HepG2 (cell line): ENCODE measurements around the gene SORBS2. TPM values are rescaled to one million over a fixed set of nuclear protein-coding genes. Genes with fewer than 3 reads are reported as not detected.

ENCODE experiments used
- HIC2 ChIP-seq: sonication (generic); formaldehyde crosslinking; IDR thresholded peaks from 2 replicates; pipeline ENCODE4 v1.9.0; 2022; ENCODE audit warnings: low read depth, missing genetic modification reagents
- ZNF318 ChIP-seq: sonication (generic); formaldehyde crosslinking; IDR thresholded peaks from 2 replicates; pipeline ENCODE4 v1.4.0; 2020; ENCODE audit warnings: mild to moderate bottlenecking, missing genetic modification reagents
- polyA plus RNA-seq, 8 experiments: library from polyadenylated mRNA; depleted of rRNA in 3 of 8; stranded (reverse) in 7 of 8; unstranded in 1 of 8; fragments of >200 nt; fragmentation: Illumina TruSeq in 4 of 8; extraction: Trizol in 4 of 8; gene quantifications; 2 replicates each; pipeline versions ENCODE4 v1.2.1 to v1.2.3, GENCODE V29; 2011 to 2016; ENCODE audit warnings: low read depth in 4 of 8, missing spikeins in 1 of 8, mixed read lengths in 1 of 8; ENCODE audit not compliant: insufficient read depth in 1 of 8
- total RNA-seq, 5 experiments: library from RNA; depleted of rRNA; stranded (reverse); fragments of >200 nt; fragmentation: Illumina TruSeq; extraction: Trizol; gene quantifications; 2 replicates each; pipeline ENCODE4 v1.2.3, GENCODE V29; 2016; ENCODE audit warnings: low read depth in 1 of 5

The SORBS2 gene
- total and polyA plus RNA-seq, 2 of the 13 experiments (the other 11 are each of a cell fraction or from before 2014, with no cell fraction given), result 25.0 to 80.5 TPM

- TF ChIP-seq ZNF318 (CRISPR knock-in tag) (no peak), HIC2 (no peak)
Measured at GRCh38 chr4:185782523-185782922, 29.5 kb downstream of the SORBS2 start (continued).
